Esophagus muscularis mucosa (tissue), 4 donors: ENCODE data around the gene JMJD1C.

ENCODE experiments used
- EP300 ChIP-seq: sonication (generic); formaldehyde crosslinking; IDR thresholded peaks from one replicate; pipeline ENCODE4 v1.6.1; 2017; ENCODE audit warnings: antibody characterized with exemption
- POLR2A ChIP-seq: fragments of 450-650 bp; IDR thresholded peaks from one replicate; pipeline ENCODE4 v1.6.1; 2017; ENCODE audit warnings: antibody characterized with exemption, moderate library complexity, mild to moderate bottlenecking, low read depth
- TF ChIP-seq, protein P1 (sequence below), 3 experiments: fragments of 200-600 bp in 2 of 3; fragments of 450-650 bp in 1 of 3; sonication (generic) in 2 of 3; IDR thresholded peaks; one replicate each; pipeline ENCODE4 v1.5.1; 2017 to 2019; ENCODE audit warnings: antibody characterized with exemption in 3 of 3, mild to moderate bottlenecking in 2 of 3, moderate library complexity in 1 of 3

DNA sequence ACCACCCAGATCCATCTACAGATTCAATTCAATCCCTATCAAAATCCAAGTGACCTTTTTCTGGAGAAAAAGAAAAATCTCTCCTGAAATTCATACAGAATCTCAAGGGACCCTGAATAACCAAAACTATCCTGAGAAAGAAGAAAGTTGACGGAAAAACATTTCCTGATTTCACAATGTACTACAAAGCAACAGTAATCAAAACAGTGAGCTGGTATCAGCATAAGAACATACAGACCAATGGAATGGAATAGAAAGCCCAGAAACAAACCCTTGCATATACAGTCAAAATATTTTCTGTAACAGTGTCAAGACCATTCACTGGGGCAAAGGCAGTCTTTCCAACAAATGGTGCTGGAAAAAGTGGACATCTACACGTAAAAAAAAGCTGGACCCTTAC, 89.9 kb downstream of the JMJD1C start:
- TF ChIP-seq EP300 (no peak), POLR2A (no peak)
- TF ChIP-seq, protein P1, sequence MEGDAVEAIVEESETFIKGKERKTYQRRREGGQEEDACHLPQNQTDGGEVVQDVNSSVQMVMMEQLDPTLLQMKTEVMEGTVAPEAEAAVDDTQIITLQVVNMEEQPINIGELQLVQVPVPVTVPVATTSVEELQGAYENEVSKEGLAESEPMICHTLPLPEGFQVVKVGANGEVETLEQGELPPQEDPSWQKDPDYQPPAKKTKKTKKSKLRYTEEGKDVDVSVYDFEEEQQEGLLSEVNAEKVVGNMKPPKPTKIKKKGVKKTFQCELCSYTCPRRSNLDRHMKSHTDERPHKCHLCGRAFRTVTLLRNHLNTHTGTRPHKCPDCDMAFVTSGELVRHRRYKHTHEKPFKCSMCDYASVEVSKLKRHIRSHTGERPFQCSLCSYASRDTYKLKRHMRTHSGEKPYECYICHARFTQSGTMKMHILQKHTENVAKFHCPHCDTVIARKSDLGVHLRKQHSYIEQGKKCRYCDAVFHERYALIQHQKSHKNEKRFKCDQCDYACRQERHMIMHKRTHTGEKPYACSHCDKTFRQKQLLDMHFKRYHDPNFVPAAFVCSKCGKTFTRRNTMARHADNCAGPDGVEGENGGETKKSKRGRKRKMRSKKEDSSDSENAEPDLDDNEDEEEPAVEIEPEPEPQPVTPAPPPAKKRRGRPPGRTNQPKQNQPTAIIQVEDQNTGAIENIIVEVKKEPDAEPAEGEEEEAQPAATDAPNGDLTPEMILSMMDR (IDR thresholded peaks at IDR 0.05) = no peak
